GM12875 (cell line): ENCODE measurements around the gene PDXP.

Experiments used
- H3K4me3 ChIP-seq: one replicate; pipeline ENCODE4 v1.5.1; 2011; ENCODE audit warnings: low read depth, low read length, control low read depth
- CTCF ChIP-seq: IDR thresholded peaks from 2 replicates; pipeline ENCODE4 v1.5.1; 2011; ENCODE audit warnings: low read depth, mild to moderate bottlenecking, control low read depth, inconsistent platforms, low read length, moderate library complexity, borderline replicate concordance; ENCODE audit not compliant: insufficient read depth

PDXP gene

GRCh38 chr22:37659897-37660708 lies 1.6 kb downstream of the PDXP start:
- H3K4me3 ChIP-seq: peak overlapping the region; percentile 66

GRCh38 chr22:37660709-37661045 lies 2.2 kb downstream of the PDXP start:
- no peak for TF ChIP-seq CTCF
- H3K4me3 ChIP-seq: peak overlapping the region; percentile 66

More at GRCh38 chr22:37659897-37660708, 1.6 kb downstream of the PDXP start:
- no peak for TF ChIP-seq CTCF

DNA sequence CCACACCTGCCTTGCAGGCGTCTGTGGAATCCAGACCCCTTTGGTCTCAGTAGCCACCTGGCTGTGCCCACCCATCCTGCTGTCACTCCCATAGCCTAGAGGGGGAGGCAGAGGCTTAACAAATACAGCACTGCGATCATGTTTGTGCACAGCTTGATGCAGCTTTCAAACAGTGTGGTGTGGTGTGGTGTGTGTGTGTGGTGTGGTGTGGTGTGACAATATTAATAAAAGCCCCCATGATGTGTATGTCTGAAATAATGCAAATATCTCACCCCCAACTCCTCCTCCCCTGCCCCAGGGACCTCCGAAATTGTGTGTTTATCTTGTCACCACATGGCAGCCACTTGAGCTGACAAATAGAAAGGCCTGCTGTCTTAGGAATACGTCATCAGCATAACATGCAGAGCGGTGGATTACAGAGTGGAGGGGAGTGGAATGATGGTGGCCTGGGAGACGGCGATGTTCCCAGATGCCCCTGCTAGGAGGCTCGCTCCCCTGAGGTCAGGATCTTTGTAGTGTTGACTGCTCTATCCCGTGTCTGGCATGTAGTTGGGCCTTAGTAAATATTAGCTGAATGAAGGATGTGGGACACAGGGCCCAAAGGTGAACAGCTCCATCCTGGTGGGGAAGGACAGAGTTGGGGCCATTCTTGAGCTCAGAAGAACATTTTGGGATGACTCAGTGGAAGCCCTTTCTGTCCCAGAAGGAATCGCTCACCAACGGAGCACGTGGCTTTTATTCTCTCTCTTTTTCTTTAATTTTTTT lies 2.8 kb downstream of the PDXP start:
- no peak overlapping the region for H3K4me3 ChIP-seq

DNA sequence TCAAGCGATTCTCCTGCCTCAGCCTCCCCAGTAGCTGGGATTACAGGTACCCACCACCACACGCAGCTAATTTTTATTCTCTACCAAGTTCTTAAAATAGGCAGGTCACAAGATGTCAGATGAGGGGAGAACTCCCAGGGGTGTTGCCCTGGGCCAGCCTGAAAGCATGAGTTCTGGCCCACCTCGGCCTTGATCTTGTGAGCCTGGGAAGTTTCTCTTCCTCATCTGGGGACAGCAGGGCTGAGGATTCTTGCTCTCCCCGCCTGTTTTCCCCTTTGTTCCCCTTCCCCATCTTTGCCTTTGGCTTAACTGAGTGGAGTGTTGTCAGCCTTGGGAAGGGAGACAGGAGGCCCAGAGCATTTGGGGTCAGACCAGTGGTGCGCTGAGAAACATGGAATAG lies 3.5 kb downstream of the PDXP start:
- no peak overlapping the region for H3K4me3 ChIP-seq
- no peak for TF ChIP-seq CTCF

More for the DNA sequence above, 2.8 kb downstream of the PDXP start:
- peak; percentile 58 for TF ChIP-seq CTCF

DNA sequence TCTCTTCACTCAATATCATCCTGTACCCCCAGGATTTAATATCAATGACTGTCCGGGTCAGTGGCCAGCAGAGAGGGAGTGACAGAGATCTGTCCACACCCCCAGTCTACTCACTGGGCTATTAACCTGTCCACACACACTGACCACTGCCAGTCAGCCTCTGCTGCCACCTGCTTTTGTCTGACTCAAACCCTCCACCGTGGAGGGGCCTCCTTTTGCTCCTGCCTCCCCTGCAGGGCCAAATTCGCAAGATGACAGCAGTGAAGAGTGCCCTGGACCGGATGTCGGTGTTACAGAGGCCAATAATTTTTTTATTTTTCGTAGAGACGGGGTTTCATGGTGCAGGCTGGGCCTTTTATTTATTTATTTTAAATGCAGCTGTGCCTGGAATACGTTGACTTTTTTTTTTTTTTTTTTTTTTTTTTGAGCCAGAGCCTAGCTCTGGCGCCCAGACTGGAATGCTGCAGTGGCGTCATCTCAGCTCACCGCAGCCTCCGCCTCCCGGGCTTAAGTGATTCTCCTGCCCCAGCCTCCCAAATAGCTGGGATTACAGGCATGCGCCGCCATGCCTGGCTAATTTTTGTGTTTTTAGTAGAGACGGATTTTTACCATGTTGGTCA lies 5.1 kb downstream of the PDXP start:
- no peak overlapping the region for H3K4me3 ChIP-seq
- no peak for TF ChIP-seq CTCF

DNA sequence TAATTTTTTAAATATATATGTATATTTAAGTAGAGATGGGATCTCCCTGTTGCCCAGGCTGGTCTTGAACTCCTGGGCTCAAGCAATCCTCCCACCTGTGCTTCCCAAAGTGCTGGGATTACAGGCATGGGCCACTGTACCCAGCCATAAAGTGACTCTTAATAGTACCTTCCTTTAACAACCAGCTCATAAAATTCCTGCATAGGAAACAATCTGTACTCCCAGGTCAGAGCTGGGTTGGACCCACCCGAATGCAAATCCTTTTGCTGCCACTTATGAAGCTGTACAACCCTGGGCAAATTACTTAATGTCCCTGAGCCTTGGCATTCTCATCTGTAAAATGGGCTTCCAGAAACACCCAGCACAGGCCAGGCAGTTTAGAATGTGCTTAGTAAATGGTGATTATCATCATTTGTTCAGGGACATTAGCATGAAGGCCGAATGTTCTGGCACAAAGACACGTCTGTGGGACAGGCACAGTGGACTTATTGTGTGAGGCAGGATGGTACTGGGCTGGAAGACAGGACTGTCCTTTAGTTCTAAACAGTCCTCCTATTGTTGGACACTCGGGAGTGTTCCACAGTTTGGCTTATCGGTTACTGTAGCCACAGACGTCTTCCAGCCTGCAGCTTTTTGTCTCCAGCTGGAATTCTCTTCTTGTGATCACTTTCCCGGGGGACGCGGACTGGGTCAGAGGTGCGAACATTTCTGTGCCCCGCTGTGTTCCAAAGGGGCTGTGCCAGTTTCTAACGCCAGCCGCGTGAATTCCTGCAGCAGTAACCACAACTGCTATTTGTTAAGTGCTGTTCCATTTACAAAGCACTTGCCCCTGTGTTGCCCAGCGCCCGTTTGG lies 6.0 kb downstream of the PDXP start:
- H3K4me3 ChIP-seq: no peak overlapping the region
- TF ChIP-seq CTCF: no peak
